SJSA1 (cell line): ENCODE measurements around the gene CRACDL. TPM values are rescaled to one million over a fixed set of nuclear protein-coding genes. Genes with fewer than 3 reads are reported as not detected.
"Not testable (repeated sequence)": the region's sequence is repeated elsewhere in the genome, so short reads cannot be mapped to it uniquely, and the experiment has no call there.

Source experiments
- DNase-seq, 2 experiments: peaks; one replicate each; pipeline ENCODE4 v3.0.0-alpha.2; 2015 to 2020; ENCODE audit warnings: low spot score in 2 of 2, low read depth in 1 of 2
- H3K27ac ChIP-seq: fragments of 250-450 bp; sonication (Bioruptor Pico); 2 replicates; pipeline ENCODE4 v1.5.1; 2020; ENCODE audit warnings: mild to moderate bottlenecking, moderate library complexity
- H3K27me3 ChIP-seq: fragments of 250-450 bp; sonication (Bioruptor Pico); replicated peaks from 2 replicates; pipeline ENCODE4 v1.5.1; 2020; ENCODE audit warnings: mild to moderate bottlenecking, moderate library complexity
- H3K36me3 ChIP-seq: fragments of 250-450 bp; sonication (Bioruptor Pico); 2 replicates; pipeline ENCODE4 v1.5.1; 2020; ENCODE audit warnings: mild to moderate bottlenecking
- H3K4me1 ChIP-seq: fragments of 250-450 bp; sonication (Bioruptor Pico); replicated peaks from 2 replicates; pipeline ENCODE4 v1.6.1; 2021; ENCODE audit warnings: mild to moderate bottlenecking
- H3K4me3 ChIP-seq: fragments of 250-450 bp; sonication (Bioruptor Pico); 2 replicates; pipeline ENCODE4 v1.5.1; 2020; ENCODE audit warnings: mild to moderate bottlenecking
- H3K9me3 ChIP-seq: fragments of 250-450 bp; sonication (Bioruptor Pico); replicated peaks from 2 replicates; pipeline ENCODE4 v1.5.1; 2020; ENCODE audit warnings: mild to moderate bottlenecking
- total RNA-seq: library from RNA; depleted of rRNA; stranded (reverse); fragments of >200 nt; shearing (Covaris generic); gene quantifications from 2 replicates; pipeline ENCODE4 v1.2.3, GENCODE V29; 2014; rRNA removed

Gene CRACDL
- total RNA-seq, 1 experiment from 2014 or later: not detected

GRCh38 chr2:98759338-98759737 lies 176.7 kb downstream of the CRACDL start:
- Histone ChIP-seq H3K4me3 (no peak overlapping the region), H3K9me3 (no peaks in the 10 kb centered on the region), H3K4me1 (no peaks in the 10 kb centered on the region), H3K27me3 (0 out of 2 replicates have a peak, but pooled peaks cover 4% of the 10 kb centered on the region), H3K27ac (no peak overlapping the region), H3K36me3 (no peaks in the 10 kb centered on the region)
- no peak for DNase-seq

- H3K4me3 ChIP-seq: no peak overlapping the region
- no peak overlapping the region for H3K27ac ChIP-seq
- H3K4me1 ChIP-seq: no peaks in the 10 kb centered on the region
- no peaks in the 10 kb centered on the region for H3K36me3 ChIP-seq
- no peak for DNase-seq
- 0 out of 2 replicates have a peak, but pooled peaks cover 4% of the 10 kb centered on the region for H3K27me3 ChIP-seq
- no peaks in the 10 kb centered on the region for H3K9me3 ChIP-seq
Measured at GRCh38 chr2:98757904-98758421, 178.1 kb downstream of the CRACDL start.

- Histone ChIP-seq H3K9me3 (no peaks in the 10 kb centered on the region), H3K27ac (no peak overlapping the region), H3K4me1 (no peaks in the 10 kb centered on the region), H3K27me3 (0 out of 2 replicates have a peak, but pooled peaks cover 4% of the 10 kb centered on the region), H3K36me3 (no peaks in the 10 kb centered on the region), H3K4me3 (no peak overlapping the region)
- DNase-seq: no peak
Measured at GRCh38 chr2:98753801-98754200, 182.2 kb downstream of the CRACDL start.

GRCh38 chr2:98752711-98753110 lies 183.3 kb downstream of the CRACDL start:
- not testable (repeated sequence) for H3K36me3 ChIP-seq, H3K4me3 ChIP-seq, H3K27ac ChIP-seq, H3K27me3 ChIP-seq, DNase-seq, H3K4me1 ChIP-seq, H3K9me3 ChIP-seq

DNA sequence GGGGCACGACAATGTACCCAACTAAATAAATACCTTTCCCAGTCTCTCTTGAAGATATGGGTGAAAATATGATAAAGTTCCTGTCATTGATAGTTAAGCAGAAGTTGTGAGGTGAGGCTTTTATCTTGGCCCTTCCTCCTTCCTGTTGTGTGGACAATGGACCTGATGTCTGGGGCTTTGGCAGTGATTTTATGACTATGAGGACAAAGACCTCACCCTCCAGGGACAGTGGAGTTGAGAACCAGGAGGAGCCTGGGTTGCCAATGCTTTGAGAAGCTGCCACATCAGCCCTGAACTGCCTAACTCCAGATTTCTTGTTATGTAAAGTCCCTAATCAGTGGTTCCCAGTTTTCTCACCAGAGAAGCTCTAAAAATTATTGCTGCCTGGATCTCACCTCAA lies 184.3 kb downstream of the CRACDL start:
- no peak for DNase-seq
- no peaks in the 10 kb centered on the region for H3K36me3 ChIP-seq
- no peaks in the 10 kb centered on the region for H3K9me3 ChIP-seq
- no peak overlapping the region for H3K27ac ChIP-seq
- no peaks in the 10 kb centered on the region for H3K27me3 ChIP-seq
- H3K4me1 ChIP-seq: no peaks in the 10 kb centered on the region
- H3K4me3 ChIP-seq: no peak overlapping the region

GRCh38 chr2:98750593-98751282 lies 185.3 kb downstream of the CRACDL start:
- H3K4me3 ChIP-seq: no peak overlapping the region
- DNase-seq: no peak
- no peaks in the 10 kb centered on the region for H3K4me1 ChIP-seq
- H3K9me3 ChIP-seq: no peaks in the 10 kb centered on the region
- H3K36me3 ChIP-seq: no peaks in the 10 kb centered on the region
- H3K27ac ChIP-seq: no peak overlapping the region
- H3K27me3 ChIP-seq: no peaks in the 10 kb centered on the region

DNA sequence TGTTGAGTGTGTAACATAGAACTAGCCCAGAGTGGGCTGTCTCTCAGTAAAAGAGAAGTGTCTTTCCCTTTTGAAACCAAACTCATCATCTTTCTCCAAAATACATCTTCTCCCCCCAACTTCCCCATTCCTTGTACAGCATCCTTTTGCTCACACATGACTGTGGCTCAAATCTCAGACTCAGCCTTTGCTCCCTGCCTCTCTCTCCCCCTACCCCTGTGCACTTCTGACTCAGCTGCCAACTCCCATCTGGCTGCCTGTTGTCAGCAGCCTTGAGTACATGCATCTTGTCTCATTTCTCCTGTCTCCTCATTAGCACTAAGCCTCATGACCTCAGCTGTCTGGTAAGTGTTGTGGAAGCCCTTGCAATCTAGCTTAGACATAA lies 187.0 kb downstream of the CRACDL start:
- H3K9me3 ChIP-seq: no peaks in the 10 kb centered on the region
- no peaks in the 10 kb centered on the region for H3K36me3 ChIP-seq
- no peaks in the 10 kb centered on the region for H3K4me1 ChIP-seq
- no peak overlapping the region for H3K4me3 ChIP-seq
- DNase-seq: no peak
- no peaks in the 10 kb centered on the region for H3K27me3 ChIP-seq
- H3K27ac ChIP-seq: no peak overlapping the region

DNA sequence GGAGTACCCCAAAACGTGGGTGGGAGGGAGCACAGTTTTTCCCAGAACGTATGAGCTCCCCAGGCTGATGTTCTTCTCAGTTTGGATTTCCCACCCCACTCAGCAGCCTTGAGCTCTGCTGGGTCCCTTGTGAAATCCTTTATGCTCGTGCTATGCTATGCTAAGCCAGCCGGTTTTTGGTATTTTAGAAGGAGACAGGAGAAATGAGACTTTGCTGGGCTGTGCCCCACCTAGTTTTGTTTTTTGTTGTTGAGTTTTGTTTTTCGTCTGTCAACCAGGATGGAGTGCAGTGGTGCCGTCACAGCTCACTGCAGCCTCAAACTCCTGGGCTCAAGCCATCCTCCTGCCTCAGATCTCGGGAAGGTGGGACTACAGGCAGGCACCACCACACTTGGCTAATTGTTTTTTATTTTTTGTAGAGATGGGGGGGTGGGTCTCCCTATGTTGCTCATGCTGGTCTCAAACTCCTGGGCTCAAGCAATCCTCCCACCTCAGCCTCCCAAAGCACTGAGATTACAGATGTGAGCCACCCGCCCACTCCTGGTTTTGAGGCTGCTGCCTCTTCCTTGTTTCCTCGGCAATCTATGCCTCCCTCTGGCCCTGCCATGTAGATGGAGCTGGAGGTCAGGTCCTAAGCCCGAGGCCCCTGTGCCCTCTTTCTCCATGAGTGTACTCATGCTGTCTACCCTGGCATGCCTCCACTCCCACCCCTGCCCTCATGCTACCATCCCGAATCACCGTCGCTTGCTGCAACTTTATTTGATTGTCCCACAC lies 187.5 kb downstream of the CRACDL start:
- Histone ChIP-seq H3K9me3 (no peaks in the 10 kb centered on the region), H3K27me3 (no peaks in the 10 kb centered on the region), H3K27ac (no peak overlapping the region), H3K4me3 (no peak overlapping the region), H3K4me1 (no peaks in the 10 kb centered on the region), H3K36me3 (no peaks in the 10 kb centered on the region)
- no peak for DNase-seq

DNA sequence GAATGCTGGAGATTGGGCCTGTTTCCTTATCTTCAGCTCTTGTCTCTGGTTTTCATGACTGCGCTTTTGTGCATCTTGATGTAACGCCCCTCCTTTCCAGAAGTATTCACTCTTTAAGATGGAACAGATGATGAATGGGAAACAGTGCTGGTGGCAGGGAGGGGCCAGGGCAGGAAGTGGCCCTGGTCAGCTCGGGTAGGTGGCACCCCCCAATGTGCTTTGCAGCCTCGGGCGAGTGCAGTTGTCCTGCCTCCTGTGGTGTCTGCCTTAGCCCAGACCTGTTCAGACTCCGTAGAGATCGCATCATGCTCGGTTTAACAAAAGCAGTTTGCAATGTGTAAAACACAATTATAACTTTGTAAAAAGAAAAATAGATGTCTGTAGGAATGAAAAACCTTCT lies 188.1 kb downstream of the CRACDL start:
- no peaks in the 10 kb centered on the region for H3K4me1 ChIP-seq
- no peaks in the 10 kb centered on the region for H3K27me3 ChIP-seq
- H3K27ac ChIP-seq: no peak overlapping the region
- no peaks in the 10 kb centered on the region for H3K36me3 ChIP-seq
- no peak overlapping the region for H3K4me3 ChIP-seq
- DNase-seq: no peak
- no peaks in the 10 kb centered on the region for H3K9me3 ChIP-seq

DNA sequence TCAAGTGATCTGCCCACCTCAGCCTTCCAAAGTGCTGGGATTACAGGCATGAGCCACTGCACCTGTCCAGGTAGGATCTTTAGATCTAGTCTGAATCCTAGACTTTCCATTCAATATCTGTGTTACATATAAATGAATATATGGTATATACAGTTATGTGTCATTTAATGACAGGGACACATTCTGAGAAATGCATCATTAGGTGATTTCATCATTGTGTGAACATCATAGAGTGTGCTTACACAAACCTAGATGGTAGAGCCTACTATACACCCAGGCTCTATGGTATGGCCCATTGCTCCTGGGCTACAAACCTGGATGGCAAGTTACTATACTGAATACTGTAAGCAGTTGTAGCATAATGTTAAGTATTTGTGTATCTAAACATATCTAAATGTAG lies 189.6 kb downstream of the CRACDL start:
- DNase-seq: no peak
- Histone ChIP-seq H3K9me3 (no peaks in the 10 kb centered on the region), H3K36me3 (no peaks in the 10 kb centered on the region), H3K27ac (no peak overlapping the region), H3K4me3 (no peak overlapping the region), H3K4me1 (no peaks in the 10 kb centered on the region), H3K27me3 (no peaks in the 10 kb centered on the region)

- DNase-seq: no peak
- H3K36me3 ChIP-seq: no peaks in the 10 kb centered on the region
- H3K4me3 ChIP-seq: no peak overlapping the region
- no peaks in the 10 kb centered on the region for H3K4me1 ChIP-seq
- H3K27me3 ChIP-seq: no peaks in the 10 kb centered on the region
- no peak overlapping the region for H3K27ac ChIP-seq
- no peaks in the 10 kb centered on the region for H3K9me3 ChIP-seq
Measured at GRCh38 chr2:98744595-98744994, 191.4 kb downstream of the CRACDL start.

Other genes with a start within 250 kb of the CRACDL start
- not detected in 2 replicates for gene MGAT4A, start 205.1 kb downstream of the CRACDL start, total RNA-seq
- not detected in 2 replicates for gene C2orf15, start 205.5 kb upstream of the CRACDL start, total RNA-seq
- 0.63 and 2.2 TPM in 2 replicates for gene TSGA10, start 218.7 kb upstream of the CRACDL start, total RNA-seq
- 2.9 and 18.4 TPM in 2 replicates for gene LIPT1, start 218.7 kb upstream of the CRACDL start, total RNA-seq
- gene MITD1, start 244.8 kb upstream of the CRACDL start, total RNA-seq: 17.4 and 34.9 TPM in 2 replicates
- gene MRPL30, start 245.0 kb upstream of the CRACDL start, total RNA-seq: 26.1 and 53.4 TPM in 2 replicates